T47D (cell line): ENCODE data around the gene TMEM108.

ENCODE experiments used
- DNase-seq, 2 experiments: peaks; one replicate each; pipeline versions ENCODE4 v3.0.0 to v3.0.0-alpha.2; 2011 to 2012; ENCODE audit warnings: low read depth in 1 of 2, low spot score in 1 of 2
- JUND ChIP-seq: IDR thresholded peaks from 2 replicates; pipeline ENCODE4 v1.6.1; 2012; ENCODE audit warnings: low read depth
- in situ Hi-C: cut with HindIII; loops from 2 replicates; pipeline ENCODE4 v1.10.0; 2016; ENCODE audit warnings: low sequenced_read_pairs, low pct_unique_long_range_greater_than_20kb

Gene TMEM108

GRCh38 chr3:133360476-133360875, 322.3 kb downstream of the TMEM108 start:
- in situ Hi-C loops = no loop called here
- TF ChIP-seq JUND = no peak
- DNase-seq = no peak

- no peak for DNase-seq
- TF ChIP-seq JUND = no peak
- in situ Hi-C loops = no loop called here
These were observed 322.8 kb downstream of the TMEM108 start for GRCh38 chr3:133361011-133361410.

GRCh38 chr3:133361435-133361834, 323.2 kb downstream of the TMEM108 start:
- TF ChIP-seq JUND = no peak
- in situ Hi-C loops = no loop called here
- no peak for DNase-seq

GRCh38 chr3:133362539-133362938, 324.3 kb downstream of the TMEM108 start:
- no peak for DNase-seq
- in situ Hi-C loops = no loop called here
- no peak for TF ChIP-seq JUND

- no peak for TF ChIP-seq JUND
- in situ Hi-C loops = no loop called here
- no peak for DNase-seq
These were observed 326.5 kb downstream of the TMEM108 start for GRCh38 chr3:133364704-133365103.

GRCh38 chr3:133366921-133367320, 328.7 kb downstream of the TMEM108 start:
- TF ChIP-seq JUND = no peak
- in situ Hi-C loops = no loop called here
- no peak for DNase-seq

GRCh38 chr3:133367403-133367802, 329.2 kb downstream of the TMEM108 start:
- in situ Hi-C loops = no loop called here
- DNase-seq = no peak
- TF ChIP-seq JUND = no peak

GRCh38 chr3:133367956-133368355, 329.8 kb downstream of the TMEM108 start:
- no peak for TF ChIP-seq JUND
- in situ Hi-C loops = no loop called here
- DNase-seq = no peak

GRCh38 chr3:133368371-133369067, 330.3 kb downstream of the TMEM108 start:
- no peak for TF ChIP-seq JUND
- in situ Hi-C loops = no loop called here
- no peak for DNase-seq

GRCh38 chr3:133369068-133369440, 330.9 kb downstream of the TMEM108 start:
- DNase-seq = no peak
- no peak for TF ChIP-seq JUND
- in situ Hi-C loops = no loop called here

- in situ Hi-C loops = no loop called here
- no peak for TF ChIP-seq JUND
- DNase-seq = no peak
These were observed 333.0 kb downstream of the TMEM108 start for GRCh38 chr3:133371181-133371580.

GRCh38 chr3:133371676-133372075, 333.5 kb downstream of the TMEM108 start:
- TF ChIP-seq JUND = no peak
- no peak for DNase-seq
- in situ Hi-C loops = no loop called here

- in situ Hi-C loops = no loop called here
- TF ChIP-seq JUND = no peak
- DNase-seq = no peak
These were observed 336.7 kb downstream of the TMEM108 start for GRCh38 chr3:133374708-133375402.

- TF ChIP-seq JUND = no peak
- no peak for DNase-seq
- in situ Hi-C loops = no loop called here
These were observed 337.2 kb downstream of the TMEM108 start for GRCh38 chr3:133375403-133375745.
